Epidermal melanocyte (primary cell): Measurements from ENCODE around the gene STYX.

ENCODE experiments used
- DNase-seq: peaks from one replicate; pipeline ENCODE4 v3.0.0; 2011; ENCODE audit warnings: low spot score; ENCODE audit not compliant: insufficient read length

Gene STYX

DNA sequence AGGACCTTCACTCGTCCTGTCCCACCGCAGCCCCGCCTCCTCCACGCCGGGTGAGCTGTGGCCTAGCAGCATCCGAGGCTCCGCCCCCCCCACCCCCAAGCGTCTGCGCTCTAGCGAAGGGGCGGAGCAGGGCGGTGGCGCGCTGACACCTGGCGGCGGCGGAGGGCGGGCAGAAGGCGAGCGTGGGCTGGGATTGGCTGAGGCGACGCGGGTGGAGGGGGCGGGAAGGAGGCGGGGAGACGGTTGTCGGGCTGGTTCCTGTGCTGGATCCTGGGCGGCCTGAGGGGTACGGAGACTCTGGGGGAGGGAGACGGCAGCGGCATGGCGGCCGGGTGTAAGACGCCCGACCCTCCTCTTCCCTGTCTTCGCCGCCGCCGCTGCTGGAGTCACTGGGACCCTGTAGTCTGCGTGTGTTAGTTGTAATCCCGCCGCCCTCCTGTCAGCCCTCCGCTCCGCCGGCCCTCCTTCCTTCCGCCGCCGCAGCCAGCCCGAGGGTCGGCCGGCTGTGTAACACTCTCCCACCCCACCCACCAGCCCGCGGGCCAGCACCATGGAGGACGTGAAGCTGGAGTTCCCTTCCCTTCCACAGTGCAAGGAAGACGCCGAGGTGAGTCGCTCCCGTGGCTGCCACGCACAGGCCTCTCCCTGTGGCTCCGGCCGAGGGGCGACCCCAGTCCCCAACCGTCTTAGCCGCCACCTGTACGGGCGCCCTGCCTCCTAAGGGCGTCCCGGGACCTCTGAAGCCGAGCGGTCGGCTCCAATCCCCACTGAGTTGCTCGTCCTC is at the start of gene STYX:
STYX (plus strand) TSS at position 242 of the 784 bp plus-strand sequence; CDS start at position 551, 309 bp downstream.
- peak; percentile 32 for DNase-seq

DNA sequence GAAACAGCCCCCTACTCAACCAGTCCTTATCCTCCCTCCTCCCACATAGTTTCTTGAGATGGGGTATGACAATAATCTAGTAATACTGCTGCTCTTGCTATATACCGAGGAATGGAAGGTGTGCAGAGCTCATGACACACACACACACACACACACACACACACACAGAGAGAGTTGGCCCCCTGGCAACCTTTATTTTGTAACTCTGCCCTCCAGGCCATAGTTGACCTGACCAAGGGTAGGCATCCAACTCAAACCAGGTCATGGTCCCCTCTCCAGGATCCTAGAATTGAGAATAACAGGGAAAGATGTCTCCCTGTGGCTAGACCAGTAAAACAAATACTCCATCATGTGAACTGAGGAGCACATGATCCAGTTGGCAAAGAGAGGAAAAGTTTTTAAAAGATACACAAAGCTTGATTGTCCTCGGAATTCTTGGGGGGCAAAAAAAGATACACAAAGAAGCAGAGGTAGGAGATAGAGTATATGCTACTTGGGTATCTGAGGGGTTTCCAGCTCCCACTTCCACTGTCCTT is 45.9 kb upstream of the STYX start:
- no peak for DNase-seq

- no peak for DNase-seq
Observed at GRCh38 chr14:52686176-52686575, 43.8 kb upstream of the STYX start.

- DNase-seq: no peak
Observed at GRCh38 chr14:52690983-52691760, 38.8 kb upstream of the STYX start.

- DNase-seq: peak; percentile 20
Observed at GRCh38 chr14:52692248-52692962, 37.6 kb upstream of the STYX start.

DNA sequence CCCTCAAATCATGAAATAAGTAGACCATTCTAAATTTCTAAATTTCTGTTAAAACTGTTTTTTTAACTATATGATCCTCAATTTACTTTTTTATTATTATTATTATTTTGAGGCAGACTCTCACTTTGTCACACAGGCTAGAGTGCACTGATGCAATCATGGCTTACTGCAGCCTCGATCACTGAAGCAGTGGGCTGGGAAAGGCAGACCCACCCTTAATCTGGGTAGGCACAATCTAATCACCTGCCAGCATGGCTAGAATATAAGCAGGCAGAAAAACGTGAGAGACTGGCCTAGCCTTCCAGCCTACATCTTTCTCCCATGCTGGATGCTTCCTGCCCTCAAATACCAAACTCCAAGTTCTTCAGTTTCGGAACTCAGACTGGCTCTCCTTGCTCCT is 36.9 kb upstream of the STYX start:
- DNase-seq: no peak

DNA sequence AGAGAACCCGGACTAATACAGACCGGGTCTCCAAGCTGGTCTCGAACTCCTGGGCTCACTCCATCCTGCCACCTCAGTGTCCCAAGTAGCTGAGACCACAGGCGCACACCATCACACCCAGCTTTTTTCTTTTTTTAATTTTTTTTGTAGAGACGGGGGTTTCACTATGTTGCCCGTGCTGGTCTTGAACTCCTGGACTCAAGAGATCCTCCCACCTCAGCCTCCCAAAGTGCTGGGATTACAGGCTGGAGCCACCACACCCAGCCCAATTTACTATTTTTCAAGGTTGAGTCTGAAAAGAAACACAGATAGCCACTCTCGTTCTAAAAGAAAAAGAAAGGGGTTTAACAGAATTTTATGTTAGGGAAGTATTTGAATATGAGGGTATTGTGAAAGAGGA is 36.4 kb upstream of the STYX start:
- DNase-seq: no peak

GRCh38 chr14:52694761-52695480 is 35.0 kb upstream of the STYX start:
- no peak for DNase-seq

- peak; percentile 57 for DNase-seq
Observed at GRCh38 chr14:52695481-52696091, 34.4 kb upstream of the STYX start, which contains the start of gene ERO1A. Gene ERO1A, minus strand, starts transcription at chr14:52695558. Its CDS starts 77 bp downstream, at chr14:52695481.

DNA sequence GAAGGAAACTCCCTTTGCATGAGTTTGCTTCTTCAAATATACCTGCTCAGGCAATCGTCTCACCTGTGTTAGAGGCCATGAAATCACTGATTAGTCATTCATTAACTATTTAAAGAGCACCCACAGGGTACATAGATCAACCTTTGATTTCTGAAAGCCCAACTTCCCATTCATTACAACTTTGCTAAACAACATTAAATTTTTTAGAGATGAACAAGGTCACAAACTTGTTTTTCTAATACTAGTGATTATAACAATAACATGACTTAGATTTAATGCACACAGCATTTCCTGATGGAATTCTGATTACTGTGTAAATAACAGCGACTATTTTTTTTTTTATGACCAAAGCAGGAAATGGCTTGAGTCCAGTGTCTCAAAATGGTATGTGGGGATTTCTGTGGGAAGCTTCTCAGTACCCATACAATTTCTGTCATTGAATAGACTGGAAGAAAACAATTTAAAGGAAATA is 29.2 kb upstream of the STYX start:
- DNase-seq: no peak

- no peak for DNase-seq
Observed at GRCh38 chr14:52701223-52701622, 28.7 kb upstream of the STYX start.

DNA sequence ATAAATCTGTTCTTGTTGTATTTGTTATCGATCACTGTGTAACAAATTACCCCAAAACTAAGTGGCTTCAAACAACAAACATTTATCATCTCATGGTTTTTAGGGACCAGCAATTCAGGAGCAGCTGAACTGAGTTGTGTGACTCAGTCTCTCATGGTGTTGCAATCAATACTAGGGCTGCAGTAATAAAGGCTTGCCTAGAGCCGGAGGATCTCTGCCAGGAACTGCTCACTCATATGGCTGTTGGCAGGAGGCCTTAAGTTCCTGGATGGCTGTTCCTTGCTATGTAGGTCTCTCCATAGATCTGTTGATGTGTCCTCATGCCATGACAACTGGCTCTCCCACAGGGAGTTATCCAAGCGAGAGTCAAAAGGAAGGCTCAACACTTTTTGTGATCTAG is 26.7 kb upstream of the STYX start:
- peak; percentile 27 for DNase-seq

GRCh38 chr14:52703664-52704063 is 26.3 kb upstream of the STYX start:
- no peak for DNase-seq

GRCh38 chr14:52706286-52706685 is 23.7 kb upstream of the STYX start:
- no peak for DNase-seq

DNA sequence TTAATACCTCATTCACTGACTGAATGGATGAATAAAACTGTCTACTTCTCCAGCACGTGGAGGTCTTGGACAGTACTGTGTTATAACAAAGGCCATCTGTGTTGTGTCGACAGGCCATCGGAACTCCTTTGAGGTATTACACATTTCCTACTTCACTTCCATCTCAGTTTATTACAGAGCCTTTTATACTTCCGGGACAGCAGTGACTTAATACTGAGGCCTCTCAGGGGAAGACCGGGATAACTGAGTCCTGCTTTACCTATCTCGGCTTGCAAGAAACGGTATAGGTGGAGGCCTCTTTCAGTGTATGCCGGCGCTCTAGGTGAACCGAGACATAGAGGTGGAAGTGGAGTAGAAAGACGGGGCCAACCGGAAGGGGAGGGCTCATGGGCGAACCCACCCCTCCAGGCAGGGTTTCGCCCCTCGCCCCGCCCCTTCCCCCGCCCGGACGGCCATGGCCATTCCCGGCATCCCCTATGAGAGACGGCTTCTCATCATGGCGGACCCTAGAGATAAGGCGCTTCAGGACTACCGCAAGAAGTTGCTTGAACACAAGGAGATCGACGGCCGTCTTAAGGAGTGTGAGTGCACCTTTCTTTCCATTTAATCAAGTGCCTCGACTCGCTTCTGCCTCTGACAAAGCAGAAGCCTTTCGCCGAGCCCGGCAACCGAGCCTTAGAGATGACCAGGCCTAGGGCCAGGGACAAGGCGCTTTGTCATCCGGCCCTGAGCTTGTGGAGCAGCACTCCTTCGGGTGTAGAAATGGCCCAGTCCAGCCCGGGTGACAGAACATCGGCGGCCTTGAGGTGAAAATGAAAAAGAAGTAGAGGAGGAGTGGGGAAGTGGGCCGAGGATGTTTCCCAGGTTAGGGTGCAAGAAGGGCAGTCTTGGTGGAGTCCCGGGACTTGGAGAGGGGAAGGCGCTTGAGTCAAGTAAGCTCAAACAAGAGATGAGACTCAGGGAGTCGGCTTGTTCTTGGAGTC is 23.0 kb upstream of the STYX start, which contains the start of gene PSMC6:
PSMC6 (plus strand) TSS at position 477 of the 983 bp plus-strand sequence; CDS start at position 497, 20 bp downstream.
- peak; percentile 66 for DNase-seq

DNA sequence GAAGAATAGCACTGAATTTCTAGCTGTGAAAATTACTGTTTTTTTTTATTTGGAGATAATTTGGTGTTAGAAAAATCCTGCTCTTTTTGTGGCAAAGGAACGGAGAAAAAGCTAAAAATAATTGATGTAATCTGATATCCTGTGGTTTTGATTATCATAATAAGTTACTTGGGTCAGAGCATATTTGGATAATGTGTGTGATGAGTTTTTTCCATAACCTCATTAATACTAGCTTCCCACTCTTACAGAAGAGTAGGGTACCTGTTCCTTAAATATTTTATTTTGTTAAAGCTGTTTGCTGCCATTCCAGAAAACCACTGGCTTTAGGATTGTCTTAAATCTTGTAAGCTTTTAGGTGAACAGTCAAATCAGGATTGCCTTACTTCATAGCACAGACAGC is 18.3 kb upstream of the STYX start:
- no peak for DNase-seq

GRCh38 chr14:52716155-52716554 is 13.8 kb upstream of the STYX start:
- DNase-seq: no peak

DNA sequence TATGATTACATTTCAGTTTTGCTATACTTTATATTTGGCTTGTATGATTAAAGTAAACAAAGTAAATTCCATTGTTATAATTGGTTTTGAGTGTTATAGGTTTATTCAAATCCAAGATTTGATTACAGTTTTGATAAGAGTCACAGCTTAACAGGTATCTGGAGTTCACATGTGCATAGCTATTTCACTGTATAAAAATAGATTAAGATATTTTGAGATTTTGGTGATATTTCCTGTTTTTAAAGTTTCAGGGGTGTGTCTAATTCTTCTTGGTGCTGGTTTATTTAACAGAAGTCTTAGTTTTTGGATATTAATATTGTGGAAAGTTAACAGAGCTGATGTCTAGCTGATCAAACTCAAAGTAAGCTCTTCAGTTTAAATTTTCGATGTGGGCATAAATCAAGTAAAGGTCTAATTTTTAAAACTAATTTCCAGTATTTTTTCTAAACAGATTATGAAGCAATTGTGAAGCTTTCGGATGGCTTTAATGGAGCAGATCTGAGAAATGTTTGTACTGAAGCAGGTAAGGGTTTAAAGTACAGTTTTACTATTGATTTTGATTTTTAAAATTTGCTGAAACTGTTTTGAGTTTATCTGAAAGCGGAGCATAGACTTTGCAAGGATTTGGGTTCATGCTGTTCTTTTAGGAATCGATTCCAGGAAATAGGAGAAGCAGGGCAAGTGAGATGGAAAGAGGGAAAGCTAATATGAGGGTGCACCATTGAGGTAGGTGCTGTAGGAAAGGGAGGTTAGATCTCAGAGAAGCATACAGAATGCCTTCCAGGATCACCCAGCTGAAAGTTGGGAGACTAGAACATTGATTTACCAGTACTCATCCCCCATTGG is 6.2 kb upstream of the STYX start:
- DNase-seq: no peak
